GM18909 (cell line): ENCODE results near the gene CPLX1.

Experiments
- ATAC-seq: cut with Tn5 transposase; IDR thresholded peaks from one replicate; pipeline ENCODE4 v1.9.1; 2021; ENCODE audit warnings: mild to moderate bottlenecking; ENCODE audit not compliant: unreplicated experiment, poor library complexity

CPLX1 gene

DNA sequence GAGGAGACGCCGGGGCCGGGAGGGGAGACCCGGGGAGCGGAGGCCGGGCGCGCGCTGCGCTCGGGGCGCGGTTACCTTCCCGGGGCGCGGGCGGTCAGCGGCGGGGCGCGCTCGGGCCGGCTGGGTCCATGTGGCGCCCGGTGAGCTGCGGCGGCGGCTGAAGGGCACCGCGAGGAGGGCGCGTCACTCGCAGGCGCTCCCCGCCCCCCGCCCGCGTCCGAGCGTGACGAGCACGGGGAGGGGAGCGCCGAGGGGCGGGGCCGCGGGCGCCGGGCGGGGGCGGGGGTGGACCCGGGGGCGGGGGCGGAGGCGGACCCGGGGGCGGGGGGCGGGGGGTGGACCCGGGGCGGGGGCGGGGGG is at the start of gene CPLX1:
CPLX1 (minus strand) TSS at position 159 of the 360 bp plus-strand sequence. CDS start 1,607 bp downstream, outside the sequence.
- no peak for ATAC-seq

DNA sequence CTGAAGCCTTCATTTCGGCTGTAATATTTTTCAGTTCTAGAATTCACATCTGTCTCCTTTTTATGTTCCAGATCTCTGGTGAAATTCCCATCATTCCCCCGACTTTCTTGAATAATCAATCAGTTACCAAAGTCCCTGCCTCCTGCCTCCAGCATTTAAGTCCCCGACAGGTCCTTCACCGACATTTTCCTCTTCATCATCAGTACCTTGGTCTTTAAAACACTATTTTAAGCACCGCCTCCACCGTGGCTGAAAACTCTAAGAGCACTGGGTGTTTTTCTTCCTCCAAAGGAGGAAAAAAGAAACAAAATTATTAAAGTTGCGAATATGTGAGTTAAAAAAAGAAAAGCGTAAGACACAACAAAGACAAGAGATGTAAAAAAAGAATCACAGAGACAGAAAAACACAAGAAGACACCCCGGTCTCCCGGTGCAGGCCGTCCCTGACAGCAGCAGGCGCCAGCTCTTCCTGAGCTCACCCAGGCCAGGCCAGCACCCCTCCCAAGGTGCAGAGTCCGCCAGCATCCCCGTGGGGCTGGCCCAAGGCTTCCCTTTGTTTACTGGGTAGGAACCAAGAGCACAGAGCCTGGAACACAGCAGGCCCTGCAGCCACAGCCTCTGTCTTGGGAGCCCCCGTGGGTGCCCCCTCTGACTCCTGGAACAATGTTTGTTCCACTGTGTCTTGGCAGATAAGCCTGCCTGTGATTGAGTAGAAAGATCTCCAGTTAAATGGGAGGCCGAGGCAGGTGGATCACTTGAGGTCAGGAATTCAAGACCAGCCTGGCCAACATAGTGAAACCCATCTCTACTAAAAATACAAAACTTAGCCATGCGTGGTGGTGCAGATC is 49.3 kb upstream of the CPLX1 start:
- ATAC-seq: no peak

DNA sequence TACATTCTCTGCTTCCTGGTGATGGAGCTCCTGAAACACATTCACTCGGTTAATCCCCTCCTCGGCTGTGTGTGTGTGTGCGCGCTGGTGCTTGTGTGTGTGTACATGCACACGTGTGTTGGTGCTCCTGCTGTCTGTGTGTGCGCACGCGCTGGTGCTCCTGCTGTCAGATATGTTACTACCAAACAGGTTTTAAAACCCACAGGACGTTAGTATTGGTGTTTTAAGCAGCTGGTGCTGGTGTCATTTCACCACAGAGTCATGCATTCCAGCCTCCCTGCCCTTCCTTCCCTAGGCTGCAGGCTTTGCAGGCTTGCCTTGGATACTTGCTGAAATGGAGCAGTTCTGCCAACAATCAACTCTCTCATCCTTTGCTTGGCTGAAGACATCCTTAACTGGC is 48.1 kb upstream of the CPLX1 start:
- no peak for ATAC-seq

DNA sequence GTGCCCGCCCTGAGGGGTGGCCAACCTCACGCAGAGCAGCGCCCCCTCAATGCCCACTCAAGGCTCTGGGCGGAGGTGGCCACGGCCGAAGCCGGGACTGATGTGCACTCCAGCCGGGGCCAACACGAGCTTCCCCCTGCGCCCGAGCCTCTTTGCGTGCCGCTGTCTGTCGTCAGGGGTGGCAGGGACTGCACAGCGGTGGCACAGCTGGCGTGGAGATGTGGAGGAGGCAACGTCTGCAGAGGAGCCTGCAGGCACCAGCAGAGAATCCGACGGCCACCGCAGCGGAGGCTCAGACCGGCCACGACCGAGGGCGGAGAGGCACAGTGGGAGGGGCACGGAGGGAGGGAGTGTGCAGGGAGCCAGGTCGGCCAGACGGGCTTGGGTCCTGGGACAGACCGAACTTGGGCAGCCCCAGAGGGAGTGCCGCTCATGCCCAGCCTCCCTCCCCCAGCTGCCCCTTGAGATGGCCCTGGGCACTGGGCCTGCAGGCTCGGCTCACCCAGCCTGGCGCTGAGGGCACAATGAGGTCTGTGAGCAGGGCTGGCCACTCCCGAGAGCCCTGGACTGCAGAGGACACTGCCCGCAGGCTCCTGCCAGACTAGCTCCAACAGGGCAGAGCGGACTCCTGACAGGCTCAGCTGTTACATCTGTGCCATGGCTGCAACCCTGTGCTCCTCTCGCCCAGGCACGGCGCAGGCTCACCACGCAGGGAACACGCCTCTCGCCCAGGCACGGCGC is 46.5 kb upstream of the CPLX1 start:
- no peak for ATAC-seq

DNA sequence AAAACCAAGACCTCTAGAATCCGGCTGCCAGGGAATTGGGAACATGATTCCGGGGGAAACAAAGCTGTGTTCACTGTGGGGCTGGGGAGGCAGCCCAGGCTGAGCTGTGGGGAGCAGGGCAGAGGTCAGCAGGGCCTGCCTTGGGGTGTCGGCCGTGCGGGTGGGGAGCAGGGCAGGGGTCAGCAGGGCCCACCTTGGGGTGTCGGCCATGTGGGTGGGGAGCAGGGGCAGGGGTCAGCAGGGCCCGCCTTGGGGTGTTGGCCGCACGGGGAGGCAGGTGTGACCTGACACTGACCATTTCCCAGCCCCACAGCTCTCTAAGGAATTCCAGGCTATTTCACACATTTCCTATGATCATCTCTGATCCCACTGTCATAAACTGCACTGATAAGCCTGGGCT is 45.6 kb upstream of the CPLX1 start:
- no peak for ATAC-seq

DNA sequence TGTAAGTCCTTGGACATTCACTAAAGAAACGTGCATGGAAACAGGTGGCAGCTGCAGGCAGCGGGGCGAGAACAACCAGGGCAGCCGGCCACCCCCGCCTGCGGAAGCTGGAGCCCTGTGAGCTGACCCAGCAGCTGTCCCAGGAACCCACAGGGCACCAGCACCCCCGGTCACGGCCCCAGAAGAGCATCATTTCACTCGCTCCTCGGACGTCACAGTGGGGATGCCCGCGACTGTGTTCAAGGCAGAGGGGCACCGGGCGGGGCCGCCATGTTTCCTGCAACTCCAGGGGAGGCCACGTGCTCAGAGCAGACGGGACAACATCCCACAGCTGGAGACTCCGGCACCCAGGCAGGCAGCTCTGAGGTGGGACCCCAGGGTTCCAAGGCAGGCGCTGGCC is 45.0 kb upstream of the CPLX1 start:
- no peak for ATAC-seq

DNA sequence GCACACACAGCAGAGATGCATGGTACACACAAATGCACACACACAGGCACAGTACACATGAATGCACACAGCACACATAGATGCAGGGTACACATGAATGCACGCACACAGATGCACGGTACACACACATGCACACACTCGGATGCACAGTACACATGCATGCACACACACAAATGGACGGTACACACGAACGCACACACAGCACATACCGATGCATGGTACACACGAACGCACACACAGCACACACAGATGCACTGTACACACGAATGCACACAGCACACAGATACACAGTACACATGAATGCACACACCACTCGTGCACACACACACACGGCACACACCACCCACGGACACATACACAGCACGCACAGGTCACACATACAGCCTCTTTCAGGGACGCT is 43.8 kb upstream of the CPLX1 start:
- ATAC-seq: no peak

DNA sequence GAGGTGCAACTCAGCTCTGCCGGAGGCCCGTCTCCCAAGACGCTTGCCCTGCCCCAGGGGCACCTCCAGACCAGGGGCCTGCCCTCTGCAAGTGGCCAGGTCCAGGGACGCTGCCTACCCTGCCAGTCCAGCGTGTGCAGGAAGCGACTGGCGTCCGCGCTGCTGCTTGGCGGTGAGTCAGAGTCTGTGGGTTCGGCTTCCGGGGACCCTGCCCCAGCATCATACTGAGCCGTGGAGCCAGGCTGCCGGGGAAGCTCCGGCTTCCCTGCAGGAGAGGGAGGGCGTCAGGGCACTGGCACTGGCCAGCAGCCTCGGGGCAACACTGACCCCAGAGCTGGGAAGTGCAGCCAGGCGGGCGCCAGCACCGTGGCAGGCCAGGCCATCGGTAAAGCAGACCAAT is 42.5 kb upstream of the CPLX1 start:
- ATAC-seq: no peak

DNA sequence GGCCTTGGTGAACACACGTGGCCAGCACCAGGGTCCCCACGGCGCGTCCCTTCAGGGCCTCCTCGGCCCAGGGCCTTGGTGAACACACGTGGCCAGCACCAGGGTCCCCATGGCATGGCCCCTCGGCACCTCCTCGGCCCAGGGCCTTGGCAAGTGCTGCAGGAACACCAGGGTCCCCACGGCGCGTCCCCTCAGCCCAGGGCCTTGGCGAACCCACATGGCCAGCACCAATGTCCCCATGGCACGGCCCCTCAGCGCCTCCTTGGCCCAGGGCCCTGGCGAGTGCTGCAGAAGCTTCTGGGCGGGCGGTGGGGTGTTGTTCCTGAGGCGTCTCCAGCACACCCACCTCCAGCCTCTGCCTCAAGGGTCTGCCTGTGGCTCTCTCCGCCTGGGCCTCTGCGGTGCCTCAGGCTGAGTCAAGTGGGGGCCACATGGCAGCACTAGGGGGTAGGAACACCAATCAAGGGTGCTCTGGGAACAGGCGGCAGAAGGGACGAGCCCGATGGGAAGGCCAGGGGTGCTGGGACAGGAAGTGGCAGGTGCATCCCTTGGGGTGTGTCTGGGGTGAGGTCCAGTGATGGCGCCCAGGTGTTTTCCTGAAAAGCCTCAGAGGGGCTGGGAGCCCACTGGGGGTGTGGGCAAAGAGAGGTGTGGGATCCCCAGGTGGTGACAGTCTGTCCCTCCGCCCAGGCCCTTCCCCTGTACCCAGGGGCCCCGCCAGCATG is 41.8 kb upstream of the CPLX1 start:
- no peak for ATAC-seq

DNA sequence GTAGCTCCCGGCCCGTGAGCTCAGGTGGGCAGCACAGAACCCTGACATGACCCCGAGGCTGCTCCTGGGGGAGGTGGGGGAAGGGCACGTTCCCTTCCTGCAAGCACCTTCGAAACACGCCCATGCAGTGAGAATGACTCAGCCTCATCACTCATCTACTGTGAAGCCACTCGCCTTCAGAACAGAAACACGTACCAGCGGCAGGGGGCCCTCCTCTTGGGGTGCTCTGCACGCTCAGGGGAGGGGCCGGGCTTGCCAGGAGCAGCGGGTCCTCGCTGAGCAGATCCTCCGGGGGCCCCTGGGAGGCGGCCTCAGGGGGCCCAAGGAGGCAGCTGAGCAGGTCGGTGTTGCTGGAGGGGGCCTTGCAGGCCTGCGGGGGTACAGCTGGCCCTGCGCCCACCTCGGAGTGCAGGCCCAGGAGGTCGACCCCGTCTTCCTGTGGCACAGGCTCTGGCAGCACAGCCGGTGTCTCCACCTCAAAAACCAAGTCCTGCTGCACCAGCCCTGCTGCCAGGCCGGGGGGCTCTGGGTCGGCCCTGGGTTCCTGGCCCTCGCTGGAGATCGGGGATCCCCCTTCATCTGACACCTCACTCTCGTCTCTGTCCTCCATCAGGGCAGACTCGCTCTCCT is 40.9 kb upstream of the CPLX1 start:
- ATAC-seq: no peak

DNA sequence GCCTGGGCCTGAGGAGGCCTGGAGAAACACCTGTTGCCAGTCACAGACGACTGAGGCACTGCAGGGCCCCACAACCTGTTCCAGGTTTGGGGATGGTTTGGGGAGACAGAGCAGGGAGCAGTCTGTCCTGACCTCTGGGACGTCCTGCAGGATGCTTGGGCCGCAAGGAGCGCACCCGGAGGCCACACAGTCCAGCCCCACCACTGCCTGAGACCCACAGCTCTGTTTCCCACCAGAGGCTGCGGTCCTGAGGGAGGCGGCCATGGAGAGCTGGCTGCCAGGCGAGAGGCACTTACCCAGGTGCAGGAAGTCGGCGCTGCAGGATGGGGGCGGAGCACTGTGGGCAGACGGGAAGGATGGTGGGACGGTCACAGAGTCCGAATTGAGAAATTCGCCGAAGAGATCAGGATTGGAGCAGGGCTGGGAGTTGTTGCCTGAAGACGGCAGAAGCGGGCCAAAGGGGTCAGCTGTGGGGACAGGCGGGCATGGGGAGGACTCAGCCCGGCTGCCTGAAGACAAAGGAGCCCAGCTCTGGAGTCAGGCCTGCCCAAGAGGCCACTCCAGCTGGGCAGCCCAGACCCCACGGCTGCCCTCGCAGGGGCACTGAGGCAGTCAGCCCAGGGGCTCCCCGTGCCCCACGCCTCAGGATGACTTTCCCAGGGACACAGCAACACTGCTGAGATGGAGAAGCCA is 40.3 kb upstream of the CPLX1 start:
- ATAC-seq: no peak

DNA sequence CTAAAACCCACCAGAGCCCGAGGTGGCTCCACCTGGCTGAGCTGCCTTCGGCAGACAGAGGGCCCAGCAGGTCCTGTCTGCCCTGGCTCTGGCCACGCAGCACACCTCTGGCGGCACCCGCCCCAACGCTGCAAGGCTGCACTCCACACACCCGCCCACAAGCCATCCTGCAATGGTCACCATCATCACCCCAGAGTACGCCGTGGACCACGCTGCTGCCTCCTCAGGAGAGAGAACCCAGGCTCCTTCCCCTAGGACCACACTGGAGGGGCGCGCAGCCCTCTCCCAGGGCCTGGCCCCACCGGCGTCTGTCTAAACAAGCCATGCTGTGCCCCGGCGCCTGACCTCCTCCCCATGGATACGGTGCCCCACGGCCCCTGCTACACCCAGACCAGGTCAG is 39.6 kb upstream of the CPLX1 start:
- no peak for ATAC-seq

DNA sequence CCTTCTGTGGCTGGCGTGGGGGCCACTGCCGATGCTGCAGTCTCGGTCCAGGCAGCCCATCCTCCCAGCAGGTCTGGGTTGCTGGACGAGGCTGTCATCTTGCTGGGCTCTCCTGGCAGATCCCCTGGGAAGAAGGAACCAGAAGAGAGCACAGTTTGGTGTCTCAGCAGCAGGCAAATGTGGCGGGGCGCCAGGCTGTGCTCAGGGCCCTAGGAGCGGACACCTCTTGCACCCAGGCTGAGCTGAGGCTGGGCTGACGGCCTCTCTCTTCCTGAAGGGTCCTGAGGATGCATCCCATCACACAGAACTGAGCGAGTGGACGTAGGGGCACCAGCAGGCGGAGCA is 39.2 kb upstream of the CPLX1 start:
- ATAC-seq: no peak

DNA sequence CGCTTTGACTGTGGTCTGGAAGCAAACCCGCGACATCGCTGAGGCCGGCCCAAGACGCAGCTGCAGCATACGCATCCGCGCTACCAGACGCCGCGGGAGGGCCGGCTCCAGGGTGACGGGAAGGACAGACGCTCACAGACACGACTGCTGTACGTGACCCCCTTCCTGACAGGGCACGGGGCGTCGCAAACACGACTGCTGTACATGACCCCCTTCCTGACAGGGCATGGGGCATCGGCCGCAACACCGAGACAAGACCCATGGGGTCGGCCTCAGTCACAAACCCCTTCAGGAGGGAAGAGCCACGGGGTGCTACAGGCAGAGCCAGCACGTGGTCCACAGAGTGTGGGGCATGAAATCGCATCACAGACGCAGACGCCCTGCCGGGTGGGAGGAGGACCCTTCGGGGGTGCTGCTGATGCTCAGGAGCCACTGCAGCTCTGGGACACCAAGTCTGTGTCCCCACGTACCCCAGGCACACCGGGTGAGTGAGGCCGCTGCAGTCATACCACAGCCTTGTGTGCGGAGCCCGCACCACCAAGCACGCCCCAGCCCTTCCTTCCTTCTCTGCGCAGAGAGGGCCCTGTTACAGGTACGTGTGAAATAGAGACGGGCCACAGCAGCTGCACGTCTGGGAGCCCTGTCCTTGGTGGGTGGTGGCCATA is 38.7 kb upstream of the CPLX1 start:
- ATAC-seq: no peak

DNA sequence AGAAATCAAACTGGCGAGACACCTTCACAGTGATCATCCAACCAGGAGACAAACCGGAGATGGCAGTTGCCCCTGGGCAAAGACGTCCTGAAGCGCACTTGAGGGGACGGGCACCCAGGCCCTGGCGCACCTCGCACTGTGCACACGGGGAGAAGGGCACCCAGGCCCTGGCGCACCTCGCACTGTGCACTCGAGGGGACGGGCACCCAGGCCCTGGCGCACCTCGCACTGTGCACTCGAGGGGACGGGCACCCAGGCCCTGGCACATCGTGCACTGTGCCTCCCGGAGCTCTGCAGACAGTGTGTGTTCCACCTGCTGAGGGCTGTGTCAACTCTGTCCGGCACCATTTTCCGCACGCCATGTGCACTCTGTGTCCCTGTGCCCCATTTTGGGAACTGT is 34.6 kb upstream of the CPLX1 start:
- ATAC-seq: no peak

DNA sequence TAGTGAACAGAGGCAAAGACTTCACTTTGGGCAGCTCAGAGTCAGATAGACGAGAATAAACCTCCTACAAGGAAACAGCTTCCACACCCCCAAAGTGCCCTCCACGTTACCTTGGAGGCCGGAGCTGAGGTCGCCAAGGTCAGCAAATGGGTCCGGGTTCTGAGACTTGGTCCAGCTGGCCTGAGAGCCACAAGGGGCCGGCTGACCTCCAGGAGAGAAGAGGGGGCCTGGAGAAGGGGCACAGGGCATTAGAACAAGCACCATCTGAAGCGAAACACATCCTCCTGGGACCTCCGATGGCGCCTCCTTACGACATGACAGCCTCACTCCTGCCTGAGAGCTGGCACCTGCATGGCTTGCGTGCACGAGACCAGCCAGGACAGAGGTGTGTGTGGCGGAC is 33.6 kb upstream of the CPLX1 start:
- no peak for ATAC-seq

DNA sequence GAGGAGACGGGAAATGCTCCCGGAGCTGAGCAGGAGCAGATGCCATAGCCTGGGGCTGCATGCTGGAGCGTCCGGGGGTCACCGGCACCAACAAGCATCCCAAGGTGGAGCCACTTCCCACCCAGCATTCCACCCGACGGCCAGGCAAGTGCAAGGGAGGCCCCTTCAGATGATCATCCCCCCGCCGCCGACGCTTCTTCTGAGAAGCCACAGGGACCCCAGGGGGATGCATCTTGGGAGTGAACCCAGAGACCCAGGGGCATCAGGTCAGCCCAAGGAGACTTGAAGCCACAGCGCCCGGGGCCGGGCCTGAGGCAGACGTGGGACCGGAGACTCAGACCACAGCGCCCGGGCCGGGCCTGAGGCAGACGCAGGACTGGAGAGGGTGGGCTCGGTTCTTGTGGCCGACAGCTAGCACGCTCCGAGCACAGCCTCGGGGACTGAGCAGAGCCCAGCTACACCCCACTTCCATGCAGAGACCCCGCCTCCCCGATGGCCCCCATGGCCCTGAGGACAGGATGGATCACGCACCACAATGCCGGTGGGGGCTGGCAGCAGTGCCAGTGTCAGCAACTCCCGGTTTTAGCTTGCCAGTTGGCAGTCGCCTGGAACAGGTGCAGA is 33.0 kb upstream of the CPLX1 start:
- ATAC-seq: no peak

DNA sequence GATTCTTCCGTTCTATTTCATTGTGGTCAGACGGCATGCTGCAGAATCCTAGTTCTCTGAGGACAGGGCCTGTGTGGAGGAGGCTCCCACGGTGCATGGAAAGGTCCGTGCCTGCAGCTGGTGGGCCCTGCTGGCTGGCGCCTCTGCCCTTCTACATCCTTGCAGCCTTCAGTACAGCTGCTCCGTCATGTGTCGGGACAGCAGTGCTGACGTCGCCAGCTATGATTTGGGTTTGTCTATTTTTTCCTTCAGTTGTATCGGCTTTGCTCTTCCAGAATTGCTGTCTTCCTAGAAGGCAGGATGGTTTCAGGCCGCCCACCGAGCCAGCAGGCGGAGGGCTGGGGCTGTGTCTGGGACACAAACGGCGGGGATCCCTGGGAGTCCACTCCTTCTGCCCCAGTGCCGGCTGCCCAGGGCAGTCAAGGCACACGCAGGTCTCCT is 32.1 kb upstream of the CPLX1 start:
- ATAC-seq: no peak

DNA sequence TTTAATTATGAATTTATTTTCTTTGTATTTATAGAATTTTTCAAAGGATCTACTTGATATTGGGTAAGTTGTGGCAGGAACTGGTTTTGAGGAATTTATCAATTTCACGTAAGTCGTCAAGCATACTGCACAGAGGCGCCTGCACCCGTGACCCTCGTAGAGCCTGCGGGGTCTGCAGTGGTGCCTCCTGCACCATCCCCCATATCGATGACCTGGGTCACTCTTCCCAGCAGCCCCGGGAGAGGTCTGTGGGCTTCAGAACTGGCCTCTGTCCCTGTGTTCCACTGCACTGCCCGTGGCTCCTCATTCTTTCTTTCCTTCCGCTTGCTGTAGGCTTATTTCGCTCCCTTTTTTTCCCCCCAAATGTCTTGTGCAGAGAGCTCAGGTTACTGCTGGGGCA is 31.5 kb upstream of the CPLX1 start:
- no peak for ATAC-seq
